ENCODE data around the gene POU2AF1. TPM values are rescaled to one million over a fixed set of nuclear protein-coding genes. Genes with fewer than 3 reads are reported as not detected.

POU2AF1 gene
- total and polyA plus RNA-seq, 12 donors, result 0.07 to 1.8 (median 0.15) TPM; not detected in 3

DNA sequence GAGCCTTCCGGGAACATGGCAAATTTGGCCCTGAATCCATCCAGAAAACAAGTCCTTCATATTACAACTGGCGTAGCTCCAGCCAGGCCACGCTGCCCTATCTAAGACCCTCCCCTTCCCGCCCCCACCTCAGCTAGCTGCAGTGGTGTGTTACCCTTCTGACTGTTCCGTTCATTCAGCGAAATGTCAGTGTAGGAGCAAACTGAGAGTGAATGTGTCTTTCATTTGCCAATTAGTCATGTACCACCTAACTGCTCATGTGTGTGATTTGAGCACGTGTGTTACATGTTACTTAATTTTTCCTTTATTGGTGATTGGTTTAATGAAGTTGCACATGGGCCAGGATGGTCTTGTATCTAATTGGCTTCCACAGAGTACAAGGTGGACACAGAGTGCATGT is 34.8 kb upstream of the POU2AF1 start:
- WGBS, 2 donors, result 75% methylated on average over 7 of the region's 7 CpGs

DNA sequence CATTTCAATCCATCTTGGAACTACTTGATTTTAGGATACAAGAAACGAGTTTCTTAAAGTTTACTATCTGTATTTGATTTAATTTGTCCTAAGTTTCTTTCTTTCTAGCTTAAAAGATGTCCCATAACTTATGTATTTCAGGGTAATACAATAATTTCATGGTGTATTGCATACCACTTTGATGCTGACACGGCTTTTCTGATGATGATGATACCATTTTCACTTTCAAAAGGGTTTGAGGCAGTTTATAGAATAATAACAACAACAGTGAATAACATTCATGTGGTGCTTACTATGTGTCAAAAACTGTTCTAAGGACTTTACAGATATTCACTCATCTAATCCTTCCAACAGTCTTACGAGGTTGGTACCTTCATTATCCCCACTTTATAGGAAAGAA is 33.2 kb upstream of the POU2AF1 start:
- TF ChIP-seq, protein P1, sequence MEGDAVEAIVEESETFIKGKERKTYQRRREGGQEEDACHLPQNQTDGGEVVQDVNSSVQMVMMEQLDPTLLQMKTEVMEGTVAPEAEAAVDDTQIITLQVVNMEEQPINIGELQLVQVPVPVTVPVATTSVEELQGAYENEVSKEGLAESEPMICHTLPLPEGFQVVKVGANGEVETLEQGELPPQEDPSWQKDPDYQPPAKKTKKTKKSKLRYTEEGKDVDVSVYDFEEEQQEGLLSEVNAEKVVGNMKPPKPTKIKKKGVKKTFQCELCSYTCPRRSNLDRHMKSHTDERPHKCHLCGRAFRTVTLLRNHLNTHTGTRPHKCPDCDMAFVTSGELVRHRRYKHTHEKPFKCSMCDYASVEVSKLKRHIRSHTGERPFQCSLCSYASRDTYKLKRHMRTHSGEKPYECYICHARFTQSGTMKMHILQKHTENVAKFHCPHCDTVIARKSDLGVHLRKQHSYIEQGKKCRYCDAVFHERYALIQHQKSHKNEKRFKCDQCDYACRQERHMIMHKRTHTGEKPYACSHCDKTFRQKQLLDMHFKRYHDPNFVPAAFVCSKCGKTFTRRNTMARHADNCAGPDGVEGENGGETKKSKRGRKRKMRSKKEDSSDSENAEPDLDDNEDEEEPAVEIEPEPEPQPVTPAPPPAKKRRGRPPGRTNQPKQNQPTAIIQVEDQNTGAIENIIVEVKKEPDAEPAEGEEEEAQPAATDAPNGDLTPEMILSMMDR (IDR thresholded peaks at IDR 0.05), result no peak
- Histone ChIP-seq H3K27ac (no peak overlapping the region), H3K9me3 (no peaks in the 10 kb centered on the region), H3K36me3 (no peaks in the 10 kb centered on the region), H3K27me3 (peaks cover 0 to 3% (median 0%) of the 10 kb centered on the region in 7 donors), H3K4me3 (no peak overlapping the region), H3K4me1 (peaks cover 0 to 8% (median 6%) of the 10 kb centered on the region in 9 donors)
- no peak for DNase-seq
- no peak for ATAC-seq
- WGBS, 2 donors, result 72 to 75% methylated on average over 3 of the region's 3 CpGs
- intact Hi-C loops (cut with DNase I), result no loop called here

More for the DNA sequence above, 34.8 kb upstream of the POU2AF1 start:
- ATAC-seq (no peak), DNase-seq (no peak)
- TF ChIP-seq, protein P1 (IDR thresholded peaks at IDR 0.05), result no peak
- Histone ChIP-seq H3K4me3 (no peak overlapping the region), H3K36me3 (no peaks in the 10 kb centered on the region), H3K27ac (no peak overlapping the region), H3K9me3 (no peaks in the 10 kb centered on the region), H3K27me3 (no peaks in the 10 kb centered on the region), H3K4me1 (peaks cover 0 to 21% (median 16%) of the 10 kb centered on the region in 9 donors)
- intact Hi-C loops (cut with DNase I), result no loop called here

DNA sequence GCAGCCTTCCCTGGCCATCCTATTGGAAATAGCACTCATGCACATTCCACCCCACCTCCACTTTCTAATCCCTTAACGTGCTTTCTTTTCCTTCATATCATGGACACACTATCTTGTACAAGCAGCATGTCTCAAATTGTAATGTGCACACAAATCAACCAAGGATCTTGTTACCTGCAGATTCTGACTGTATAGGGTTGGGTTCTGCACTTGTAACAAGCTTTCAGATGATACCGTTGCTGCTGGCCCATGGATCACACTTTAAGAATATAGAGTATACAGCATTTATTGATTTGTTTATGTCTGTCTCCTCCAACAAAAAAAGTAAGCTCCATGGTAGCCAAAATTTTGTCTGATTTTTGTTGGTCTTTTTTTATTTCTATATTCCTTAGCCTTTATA is 32.4 kb upstream of the POU2AF1 start:
- no peak overlapping the region for H3K27ac ChIP-seq
- TF ChIP-seq, protein P1 (IDR thresholded peaks at IDR 0.05), result no peak
- H3K4me3 ChIP-seq, result no peak overlapping the region
- no peaks in the 10 kb centered on the region for H3K9me3 ChIP-seq
- DNase-seq, result no peak
- H3K36me3 ChIP-seq, result no peaks in the 10 kb centered on the region
- 43 to 46% methylated on average over 2 of the region's 2 CpGs for WGBS, 2 donors
- ATAC-seq, result no peak
- no peaks in the 10 kb centered on the region for H3K4me1 ChIP-seq
- H3K27me3 ChIP-seq, result peaks cover 0 to 3% (median 0%) of the 10 kb centered on the region in 7 donors
- intact Hi-C loops (cut with DNase I), result no loop called here

DNA sequence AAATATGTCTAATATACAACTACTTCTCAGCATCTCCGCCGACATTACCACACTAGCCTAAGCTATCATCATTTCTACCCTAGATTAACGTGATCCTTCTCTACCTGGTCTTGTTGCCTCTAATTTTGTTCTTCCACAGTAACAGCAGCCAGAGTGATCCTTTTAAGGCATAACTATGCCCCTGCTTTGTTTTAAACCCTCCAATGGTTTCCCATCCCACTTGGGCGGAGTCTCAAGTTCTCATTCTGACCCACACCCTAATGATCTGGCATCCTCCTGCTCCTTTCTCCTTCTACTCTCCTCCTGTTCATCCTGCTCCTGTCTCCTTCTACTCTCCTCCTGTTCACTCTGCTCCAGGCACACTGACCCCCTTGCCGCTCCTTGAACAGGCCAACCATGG is 31.9 kb upstream of the POU2AF1 start:
- intact Hi-C loops (cut with DNase I), result no loop called here
- Histone ChIP-seq H3K27me3 (peaks cover 0 to 3% (median 0%) of the 10 kb centered on the region in 7 donors), H3K4me1 (no peaks in the 10 kb centered on the region), H3K4me3 (no peak overlapping the region), H3K36me3 (no peaks in the 10 kb centered on the region), H3K9me3 (no peaks in the 10 kb centered on the region), H3K27ac (no peak overlapping the region)
- no peak for ATAC-seq
- DNase-seq, result no peak
- TF ChIP-seq, protein P1 (IDR thresholded peaks at IDR 0.05), result no peak
- WGBS, 2 donors, result 90 to 91% methylated on average over 5 of the region's 5 CpGs
